SU-DHL-6 (cell line): ENCODE results near the gene RBM27.
"Not testable (repeated sequence)": the region's sequence is repeated elsewhere in the genome, so short reads cannot be mapped to it uniquely, and the experiment has no call there.

ENCODE experiments used
- H2AFZ ChIP-seq: fragments of 200-600 bp; sonication (generic); 2 replicates; pipeline ENCODE4 v1.6.1; 2014; ENCODE audit warnings: low read depth, mild to moderate bottlenecking, moderate library complexity, mixed read lengths, antibody characterized with exemption, low read length; ENCODE audit not compliant: severe bottlenecking
- H3F3A ChIP-seq: fragments of 200-600 bp; shearing (Covaris generic); 2 replicates; pipeline ENCODE4 v1.6.0; 2016; ENCODE audit warnings: antibody characterized with exemption, mild to moderate bottlenecking; ENCODE audit not compliant: insufficient read depth
- H3K27ac ChIP-seq: fragments of 200-600 bp; sonication (generic); 2 replicates; pipeline ENCODE4 v1.5.1; 2016; ENCODE audit warnings: low read depth, mild to moderate bottlenecking, low read length, moderate library complexity, mixed read lengths
- H3K27me3 ChIP-seq: fragments of 200-600 bp; sonication (generic), shearing (Covaris generic); 2 replicates; pipeline ENCODE4 v1.6.0; 2014; ENCODE audit warnings: mild to moderate bottlenecking, low read length
- H3K36me3 ChIP-seq: fragments of 200-600 bp; sonication (generic); 2 replicates; pipeline ENCODE4 v1.6.1; 2014; ENCODE audit warnings: mild to moderate bottlenecking, low read length, mixed read lengths
- H3K4me2 ChIP-seq: fragments of 300-600, 200-600 bp; shearing (Covaris generic), sonication (generic); 2 replicates; pipeline ENCODE4 v1.6.0; 2014; ENCODE audit warnings: low read length, low read depth, mild to moderate bottlenecking; ENCODE audit not compliant: poor library complexity, severe bottlenecking
- H3K4me3 ChIP-seq: fragments of 200-600 bp; sonication (generic); 2 replicates; pipeline ENCODE4 v1.5.1; 2014; ENCODE audit warnings: antibody characterized with exemption, low read length, mild to moderate bottlenecking, mixed read lengths; ENCODE audit not compliant: insufficient read depth, poor library complexity, severe bottlenecking
- H3K79me2 ChIP-seq: fragments of 200-600 bp; sonication (generic); 2 replicates; pipeline ENCODE4 v1.6.1; 2014; ENCODE audit warnings: mild to moderate bottlenecking, low read length, moderate library complexity; ENCODE audit not compliant: insufficient read depth
- H3K9ac ChIP-seq: fragments of 200-600 bp; sonication (generic); 2 replicates; pipeline ENCODE4 v1.7.0; 2014; ENCODE audit warnings: mild to moderate bottlenecking, low read length
- H3K9me2 ChIP-seq: fragments of 200-600 bp; sonication (generic); replicated peaks from 2 replicates; pipeline ENCODE4 v1.6.1; 2014; ENCODE audit warnings: low read length; ENCODE audit not compliant: insufficient read depth
- H3K9me3 ChIP-seq: fragments of 200-600 bp; sonication (generic); 2 replicates; pipeline ENCODE4 v1.6.1; 2014; ENCODE audit warnings: low read length, mixed read lengths; ENCODE audit not compliant: insufficient read depth
- H4K20me1 ChIP-seq: fragments of 200-600 bp; sonication (generic); 2 replicates; pipeline ENCODE4 v1.6.1; 2014; ENCODE audit warnings: low read depth, mild to moderate bottlenecking, antibody characterized with exemption, low read length, moderate library complexity, mixed read lengths
- CTCF ChIP-seq: fragments of 200-600 bp; sonication (generic); IDR thresholded peaks from one replicate; pipeline ENCODE4 v1.5.1; 2017; ENCODE audit warnings: antibody characterized with exemption, mild to moderate bottlenecking, low read length, moderate library complexity; ENCODE audit not compliant: insufficient read depth, poor library complexity, severe bottlenecking
- EZH2phosphoT487 ChIP-seq: fragments of 200-600 bp; sonication (generic), shearing (Covaris generic); conservative IDR thresholded peaks from 2 replicates; pipeline ENCODE4 v1.6.1; 2018; ENCODE audit warnings: mild to moderate bottlenecking, antibody characterized with exemption, low read length, moderate library complexity, mixed read lengths

Gene RBM27

GRCh38 chr5:146193285-146193684, 10.1 kb upstream of the RBM27 start:
- no peak overlapping the region for H3K4me2 ChIP-seq
- H4K20me1 ChIP-seq = no peaks in the 10 kb centered on the region
- H3K36me3 ChIP-seq = no peaks in the 10 kb centered on the region
- H3K9me3 ChIP-seq = no peaks in the 10 kb centered on the region
- no peak overlapping the region for H2AFZ ChIP-seq
- H3K79me2 ChIP-seq = no peaks in the 10 kb centered on the region
- H3K27me3 ChIP-seq = no peaks in the 10 kb centered on the region
- TF ChIP-seq CTCF (no peak), EZH2phosphoT487 (no peak)
- H3F3A ChIP-seq = no peaks in the 10 kb centered on the region
- no peak overlapping the region for H3K27ac ChIP-seq
- no peak overlapping the region for H3K9ac ChIP-seq
- H3K9me2 ChIP-seq = no peaks in the 10 kb centered on the region
- H3K4me3 ChIP-seq = no peak overlapping the region

GRCh38 chr5:146194997-146195396, 8.4 kb upstream of the RBM27 start:
- not testable (repeated sequence) for H3F3A ChIP-seq, H3K36me3 ChIP-seq, H3K9me2 ChIP-seq, H3K27ac ChIP-seq, H2AFZ ChIP-seq, H4K20me1 ChIP-seq, H3K4me3 ChIP-seq, H3K9ac ChIP-seq, H3K79me2 ChIP-seq, H3K4me2 ChIP-seq, H3K27me3 ChIP-seq, H3K9me3 ChIP-seq

GRCh38 chr5:146196459-146197048, 6.9 kb upstream of the RBM27 start:
- TF ChIP-seq CTCF = no peak
- TF ChIP-seq EZH2phosphoT487 = no peak
- no peaks in the 10 kb centered on the region for H4K20me1 ChIP-seq

GRCh38 chr5:146199176-146199815, 4.1 kb upstream of the RBM27 start:
- no peak for TF ChIP-seq EZH2phosphoT487
- TF ChIP-seq CTCF = no peak
- Histone ChIP-seq H4K20me1 (no peaks in the 10 kb centered on the region), H3K27ac (no peak overlapping the region), H3K79me2 (peaks cover 9% of the 10 kb centered on the region), H3K9ac (no peak overlapping the region), H3K4me2 (no peak overlapping the region), H3K4me3 (no peak overlapping the region), H3F3A (no peaks in the 10 kb centered on the region), H3K36me3 (no peaks in the 10 kb centered on the region), H2AFZ (no peak overlapping the region), H3K27me3 (no peaks in the 10 kb centered on the region), H3K9me2 (no peaks in the 10 kb centered on the region), H3K9me3 (no peaks in the 10 kb centered on the region)

More at GRCh38 chr5:146196459-146197048, 6.9 kb upstream of the RBM27 start:
- Histone ChIP-seq H3K79me2 (no peaks in the 10 kb centered on the region), H3F3A (no peaks in the 10 kb centered on the region), H3K27me3 (no peaks in the 10 kb centered on the region), H3K4me3 (no peak overlapping the region), H3K36me3 (no peaks in the 10 kb centered on the region), H3K9me2 (no peaks in the 10 kb centered on the region), H3K27ac (no peak overlapping the region), H2AFZ (no peak overlapping the region), H3K9ac (no peak overlapping the region), H3K9me3 (no peaks in the 10 kb centered on the region), H3K4me2 (no peak overlapping the region)

GRCh38 chr5:146201795-146202194, 1.6 kb upstream of the RBM27 start:
- H3K9me2 ChIP-seq, H3K27ac ChIP-seq, H3K27me3 ChIP-seq, H3K9me3 ChIP-seq, H3K9ac ChIP-seq, H2AFZ ChIP-seq, H3K36me3 ChIP-seq, H3K4me2 ChIP-seq, H3K4me3 ChIP-seq, H3F3A ChIP-seq, H4K20me1 ChIP-seq: not testable (repeated sequence)
- H3K79me2 ChIP-seq = peaks cover 34% of the 10 kb centered on the region
